ENCODE data around the gene AGXT. TPM values are rescaled to one million over a fixed set of nuclear protein-coding genes. Genes with fewer than 3 reads are reported as not detected.

AGXT gene
- total RNA-seq, 1 experiment from 2014 or later = 0.20 TPM

GRCh38 chr2:240890691-240891090 is 22.1 kb downstream of the AGXT start:
- Histone ChIP-seq H3K36me3 (ENCODE audit: control insufficient read depth, insufficient read depth, low read length) (no peaks in the 10 kb centered on the region), H3K4me3 (ENCODE audit: low read depth, low read length) (no peak overlapping the region), H3K9me3 (no peaks in the 10 kb centered on the region), H3K4me1 (peaks cover 17% of the 10 kb centered on the region), H3K27me3 (replicated peaks; ENCODE audit: control insufficient read depth, insufficient read depth, low read length) (no peaks in the 10 kb centered on the region)
- Mint-ChIP-seq H3K27ac (ENCODE audit: unreplicated experiment) (no peak overlapping the region), H3K4me1 (ENCODE audit: low read depth, unreplicated experiment) (no peaks in the 10 kb centered on the region), H3K4me3 (ENCODE audit: unreplicated experiment) (no peak overlapping the region), H3K27me3 (ENCODE audit: insufficient read depth, unreplicated experiment) (no peaks in the 10 kb centered on the region), H3K36me3 (ENCODE audit: insufficient read depth, unreplicated experiment) (peaks cover 23% of the 10 kb centered on the region), H3K9me3 (ENCODE audit: unreplicated experiment) (no peaks in the 10 kb centered on the region)
- intact Hi-C loops (cut with micrococcal nuclease; ENCODE audit: unreplicated experiment) = loop anchor here (10.0 kb wide), 1 partner anchor 94 kb away; no protein-coding TSS in a partner anchor
- no peak for TF ChIP-seq CTCF (IDR thresholded peaks at IDR 0.05; ENCODE audit: insufficient read depth in 1 of 2, low read depth in 1 of 2, low read length in 1 of 2, severe bottlenecking in 1 of 2, unreplicated experiment in 1 of 2)
- no peak for DNase-seq
- CTCF ChIA-PET = no interaction called here
- BruUV-seq (replicated peaks) = no TSS peak
- POLR2A ChIA-PET = no interaction called here

- no peaks in the 10 kb centered on the region for H3K9me3 ChIP-seq
- no peaks in the 10 kb centered on the region for H3K27me3 ChIP-seq (replicated peaks; ENCODE audit: control insufficient read depth, insufficient read depth, low read length)
- Mint-ChIP-seq H3K9me3 (ENCODE audit: unreplicated experiment) (no peaks in the 10 kb centered on the region), H3K4me3 (ENCODE audit: unreplicated experiment) (no peak overlapping the region), H3K4me1 (ENCODE audit: low read depth, unreplicated experiment) (no peaks in the 10 kb centered on the region), H3K27ac (ENCODE audit: unreplicated experiment) (no peak overlapping the region), H3K27me3 (ENCODE audit: insufficient read depth, unreplicated experiment) (no peaks in the 10 kb centered on the region), H3K36me3 (ENCODE audit: insufficient read depth, unreplicated experiment) (peaks cover 14% of the 10 kb centered on the region)
- no peaks in the 10 kb centered on the region for H3K36me3 ChIP-seq (ENCODE audit: control insufficient read depth, insufficient read depth, low read length)
- no peak for TF ChIP-seq CTCF (IDR thresholded peaks at IDR 0.05; ENCODE audit: insufficient read depth in 1 of 2, low read depth in 1 of 2, low read length in 1 of 2, severe bottlenecking in 1 of 2, unreplicated experiment in 1 of 2)
- intact Hi-C loops (cut with micrococcal nuclease; ENCODE audit: unreplicated experiment) = loop anchor here (10.0 kb wide), 1 partner anchor 93 kb away; no protein-coding TSS in a partner anchor
- H3K4me3 ChIP-seq (ENCODE audit: low read depth, low read length) = no peak overlapping the region
- no TSS peak for BruUV-seq (replicated peaks)
- POLR2A ChIA-PET = no interaction called here
- CTCF ChIA-PET = interaction anchor here (0.9 kb wide), 1 partner anchor 22 kb away, joined by 6 read pairs; no protein-coding TSS in a partner anchor
- peaks cover 17% of the 10 kb centered on the region for H3K4me1 ChIP-seq
- no peak for DNase-seq
Measured at GRCh38 chr2:240891492-240892340, 23.1 kb downstream of the AGXT start.

DNA sequence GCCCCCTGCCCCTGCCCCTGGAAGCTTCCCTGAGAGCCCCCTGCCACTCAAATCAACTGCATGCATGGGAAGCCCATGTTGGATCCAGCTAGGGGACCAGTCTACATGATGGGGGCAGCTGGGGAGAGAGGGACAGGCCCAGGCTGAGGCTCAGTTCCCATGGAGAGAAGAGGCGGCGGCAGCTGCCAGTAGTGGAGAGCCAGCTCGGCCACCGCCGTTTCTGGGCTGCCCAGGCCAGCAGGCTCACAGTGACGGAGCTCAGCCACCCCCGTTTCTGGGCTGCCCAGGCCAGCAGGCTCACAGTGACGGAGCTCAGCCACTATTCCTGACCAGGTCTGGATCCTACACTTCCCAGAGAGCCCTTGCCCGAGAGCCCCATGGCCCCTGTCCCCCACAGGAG is 23.7 kb downstream of the AGXT start:
- Histone ChIP-seq H3K27me3 (replicated peaks; ENCODE audit: control insufficient read depth, insufficient read depth, low read length) (no peaks in the 10 kb centered on the region), H3K4me1 (peaks cover 23% of the 10 kb centered on the region), H3K9me3 (no peaks in the 10 kb centered on the region), H3K4me3 (ENCODE audit: low read depth, low read length) (no peak overlapping the region), H3K36me3 (ENCODE audit: control insufficient read depth, insufficient read depth, low read length) (no peaks in the 10 kb centered on the region)
- DNase-seq = no peak
- Mint-ChIP-seq H3K27me3 (ENCODE audit: insufficient read depth, unreplicated experiment) (no peaks in the 10 kb centered on the region), H3K9me3 (ENCODE audit: unreplicated experiment) (no peaks in the 10 kb centered on the region), H3K36me3 (ENCODE audit: insufficient read depth, unreplicated experiment) (peaks cover 12% of the 10 kb centered on the region), H3K4me1 (ENCODE audit: low read depth, unreplicated experiment) (peaks cover 3% of the 10 kb centered on the region), H3K27ac (ENCODE audit: unreplicated experiment) (no peak overlapping the region), H3K4me3 (ENCODE audit: unreplicated experiment) (no peak overlapping the region)
- CTCF ChIA-PET = interaction anchor here (0.9 kb wide), 1 partner anchor 22 kb away, joined by 6 read pairs; no protein-coding TSS in a partner anchor
- POLR2A ChIA-PET = no interaction called here
- intact Hi-C loops (cut with micrococcal nuclease; ENCODE audit: unreplicated experiment) = loop anchor here (10.0 kb wide), 1 partner anchor 92 kb away; no protein-coding TSS in a partner anchor
- no peak for TF ChIP-seq CTCF (IDR thresholded peaks at IDR 0.05; ENCODE audit: insufficient read depth in 1 of 2, low read depth in 1 of 2, low read length in 1 of 2, severe bottlenecking in 1 of 2, unreplicated experiment in 1 of 2)
- no TSS peak for BruUV-seq (replicated peaks)

All from Caco-2 (cell line).